Keratinocyte (primary cell): Measurements from ENCODE around the gene CDC25C. TPM values are rescaled to one million over a fixed set of nuclear protein-coding genes. Genes with fewer than 3 reads are reported as not detected.

ENCODE experiments used
- DNase-seq: peaks from one replicate; pipeline ENCODE4 v3.0.0-alpha.2; 2011; ENCODE audit warnings: low read depth, missing footprints, low spot score
- FAIRE-seq: peaks from 2 replicates; lab custom pipeline; 2011; peaks lifted over from hg19 to GRCh38; lab: Jason Lieb, UNC
- H2AFZ ChIP-seq: 2 replicates; pipeline ENCODE4 v1.6.0; 2012; ENCODE audit warnings: low read length, control low read depth, inconsistent platforms; ENCODE audit not compliant: control insufficient read depth
- H3K27ac ChIP-seq: 2 replicates; pipeline ENCODE4 v1.5.1; 2011; ENCODE audit warnings: low read length; ENCODE audit not compliant: control insufficient read depth, insufficient read depth
- H3K27me3 ChIP-seq: 3 replicates; pipeline ENCODE4 v1.6.0; 2011; ENCODE audit warnings: low read length; ENCODE audit not compliant: control insufficient read depth, insufficient read depth; ENCODE audit errors: extremely low read depth
- H3K36me3 ChIP-seq, 2 experiments: 2 replicates in 1 of 2; 3 replicates in 1 of 2; pipeline ENCODE4 v1.5.1; 2011; ENCODE audit warnings: low read length in 2 of 2, mild to moderate bottlenecking in 1 of 2; ENCODE audit not compliant: control insufficient read depth in 2 of 2, insufficient read depth in 2 of 2; ENCODE audit errors: extremely low read depth in 1 of 2
- H3K4me1 ChIP-seq: 3 replicates; pipeline ENCODE4 v1.5.1; 2011; ENCODE audit warnings: low read length; ENCODE audit not compliant: control insufficient read depth, insufficient read depth; ENCODE audit errors: extremely low read depth
- H3K4me2 ChIP-seq: 3 replicates; pipeline ENCODE4 v1.6.0; 2011; ENCODE audit warnings: low read depth, low read length; ENCODE audit not compliant: control insufficient read depth, insufficient read depth; ENCODE audit errors: extremely low read depth
- H3K4me3 ChIP-seq, 3 experiments: fragments of 200-600 bp in 1 of 3; sonication (generic) in 1 of 3; 2 replicates in 2 of 3; 3 replicates in 1 of 3; pipeline ENCODE4 v1.5.1; 2011 to 2016; ENCODE audit warnings: low read length in 3 of 3, mild to moderate bottlenecking in 3 of 3, control low read depth in 2 of 3, inconsistent platforms in 1 of 3, low read depth in 1 of 3, mixed read lengths in 1 of 3, mixed run types in 1 of 3, moderate library complexity in 1 of 3; ENCODE audit not compliant: control insufficient read depth in 2 of 3, insufficient read depth in 2 of 3; ENCODE audit errors: extremely low read depth in 1 of 3
- H3K79me2 ChIP-seq: 2 replicates; pipeline ENCODE4 v1.6.0; 2012; ENCODE audit warnings: low read length; ENCODE audit not compliant: control insufficient read depth, insufficient read depth
- H3K9ac ChIP-seq: 3 replicates; pipeline ENCODE4 v1.6.0; 2011; ENCODE audit warnings: low read length; ENCODE audit not compliant: control insufficient read depth, insufficient read depth; ENCODE audit errors: extremely low read depth
- H3K9me1 ChIP-seq: 3 replicates; pipeline ENCODE4 v1.6.0; 2011; ENCODE audit warnings: low read length; ENCODE audit not compliant: control insufficient read depth, insufficient read depth; ENCODE audit errors: extremely low read depth
- H3K9me3 ChIP-seq: 2 replicates; pipeline ENCODE4 v1.5.1; 2012; ENCODE audit warnings: low read depth, low read length; ENCODE audit not compliant: control insufficient read depth
- H4K20me1 ChIP-seq: 3 replicates; pipeline ENCODE4 v1.6.0; 2011; ENCODE audit warnings: low read length; ENCODE audit not compliant: control insufficient read depth, insufficient read depth; ENCODE audit errors: extremely low read depth
- EZH2 ChIP-seq: IDR thresholded peaks from one replicate; pipeline ENCODE4 v1.6.1; 2012; ENCODE audit warnings: inconsistent platforms, mild to moderate bottlenecking, low read length, moderate library complexity
- dilution Hi-C: fragments of 300-500 bp; cut with MboI; formaldehyde crosslinking; loops from one replicate; pipeline ENCODE4 v1.7.0; 2020; ENCODE audit warnings: low sequenced_read_pairs; ENCODE audit not compliant: extremely low pct_ligation_motif_present
- polyA plus RNA-seq, 5 experiments: library from polyadenylated mRNA; depleted of rRNA in 3 of 5; stranded (reverse) in 3 of 5; stranded (forward) in 1 of 5; unstranded in 1 of 5; fragments of >200 nt; gene quantifications; 1 replicate in 1 of 5; 2 replicates in 3 of 5; 3 replicates in 1 of 5; pipeline versions ENCODE4 v1.2.1 to v1.2.3, GENCODE V29; 2011 to 2012; ENCODE audit warnings: missing spikeins in 2 of 5, low read depth in 1 of 5, low replicate concordance in 1 of 5
- TF ChIP-seq, protein P1 (sequence below), 3 experiments: IDR thresholded peaks in 1 of 3; conservative IDR thresholded peaks in 1 of 3; optimal IDR thresholded peaks in 1 of 3; 2 replicates in 2 of 3; 3 replicates in 1 of 3; pipeline versions ENCODE3 to v1.5.1; 2011; ENCODE audit warnings: low read length in 3 of 3, mild to moderate bottlenecking in 3 of 3, moderate library complexity in 2 of 3, control low read depth in 1 of 3, inconsistent platforms in 1 of 3; ENCODE audit not compliant: insufficient read depth in 2 of 3; ENCODE audit errors: extremely low read depth in 1 of 3

CDC25C gene
- polyA plus RNA-seq, 1 donor (not counting 4 experiments of a cell fraction or from before 2014, with no cell fraction given) = 4.7 TPM

GRCh38 chr5:138336952-138337684, 5.5 kb upstream of the CDC25C start:
- Histone ChIP-seq H4K20me1 (no peaks in the 10 kb centered on the region), H3K4me3 (peak overlapping the region; percentile 80 to 92 (median 92)), H3K79me2 (peaks cover 36% of the 10 kb centered on the region), H3K36me3 (peaks cover 6 to 10% of the 10 kb centered on the region in 2 experiments), H3K27ac (peak overlapping the region; percentile 98), H3K4me2 (peak overlapping the region; percentile 75), H2AFZ (peak overlapping the region; percentile 99), H3K9ac (peak overlapping the region; percentile 98), H3K4me1 (peaks cover 20% of the 10 kb centered on the region), H3K27me3 (no peaks in the 10 kb centered on the region), H3K9me1 (peaks cover 2% of the 10 kb centered on the region), H3K9me3 (no peaks in the 10 kb centered on the region)
- DNase-seq (no peak), FAIRE-seq (no peak)
- TF ChIP-seq EZH2 = no peak
- TF ChIP-seq, protein P1, sequence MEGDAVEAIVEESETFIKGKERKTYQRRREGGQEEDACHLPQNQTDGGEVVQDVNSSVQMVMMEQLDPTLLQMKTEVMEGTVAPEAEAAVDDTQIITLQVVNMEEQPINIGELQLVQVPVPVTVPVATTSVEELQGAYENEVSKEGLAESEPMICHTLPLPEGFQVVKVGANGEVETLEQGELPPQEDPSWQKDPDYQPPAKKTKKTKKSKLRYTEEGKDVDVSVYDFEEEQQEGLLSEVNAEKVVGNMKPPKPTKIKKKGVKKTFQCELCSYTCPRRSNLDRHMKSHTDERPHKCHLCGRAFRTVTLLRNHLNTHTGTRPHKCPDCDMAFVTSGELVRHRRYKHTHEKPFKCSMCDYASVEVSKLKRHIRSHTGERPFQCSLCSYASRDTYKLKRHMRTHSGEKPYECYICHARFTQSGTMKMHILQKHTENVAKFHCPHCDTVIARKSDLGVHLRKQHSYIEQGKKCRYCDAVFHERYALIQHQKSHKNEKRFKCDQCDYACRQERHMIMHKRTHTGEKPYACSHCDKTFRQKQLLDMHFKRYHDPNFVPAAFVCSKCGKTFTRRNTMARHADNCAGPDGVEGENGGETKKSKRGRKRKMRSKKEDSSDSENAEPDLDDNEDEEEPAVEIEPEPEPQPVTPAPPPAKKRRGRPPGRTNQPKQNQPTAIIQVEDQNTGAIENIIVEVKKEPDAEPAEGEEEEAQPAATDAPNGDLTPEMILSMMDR (optimal IDR thresholded peaks at IDR 0.05 in 1 of 3, IDR thresholded peaks at IDR 0.05 in 1 of 3, conservative IDR thresholded peaks at IDR 0.05 in 1 of 3; ENCODE audit: extremely low read depth in 1 of 3, insufficient read depth in 2 of 3, low read length in 3 of 3) = no peak
- dilution Hi-C loops = no loop called here

DNA sequence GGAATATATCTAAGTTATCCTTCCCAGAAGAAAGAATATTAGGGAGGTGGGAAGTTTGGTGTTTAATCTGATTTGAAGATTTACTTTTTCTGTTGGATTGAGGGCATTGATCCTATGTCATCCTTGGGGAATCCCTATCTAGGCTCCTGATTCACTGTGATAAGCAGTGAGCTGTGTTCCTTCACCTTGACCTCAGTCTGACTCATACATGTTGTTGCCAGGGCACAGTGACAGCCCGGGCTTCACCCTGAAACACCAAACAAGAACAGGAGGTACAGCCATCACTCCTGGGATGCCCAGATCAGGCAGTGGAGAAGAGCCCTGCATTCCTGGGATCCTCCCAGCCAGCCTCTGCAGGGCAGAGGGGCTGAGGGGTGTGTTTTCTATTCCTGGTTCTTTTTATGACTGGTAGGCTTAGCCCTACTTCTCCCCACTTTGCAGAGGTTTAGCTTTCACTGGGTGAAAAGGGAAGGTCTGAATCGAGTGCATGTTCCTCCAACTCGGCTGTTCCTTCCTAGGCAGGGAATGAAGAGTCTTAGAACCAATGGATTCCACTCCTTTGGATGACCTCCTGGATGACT, 3.4 kb upstream of the CDC25C start:
- DNase-seq = no peak
- peaks cover 2% of the 10 kb centered on the region for H3K9me1 ChIP-seq
- no peaks in the 10 kb centered on the region for H3K27me3 ChIP-seq
- no peak overlapping the region for H3K4me2 ChIP-seq
- no peak overlapping the region for H3K4me3 ChIP-seq
- H3K27ac ChIP-seq = no peak overlapping the region
- dilution Hi-C loops = no loop called here
- H3K79me2 ChIP-seq = peaks cover 17% of the 10 kb centered on the region
- H3K9me3 ChIP-seq = no peaks in the 10 kb centered on the region
- TF ChIP-seq, protein P1 (optimal IDR thresholded peaks at IDR 0.05 in 1 of 3, IDR thresholded peaks at IDR 0.05 in 1 of 3, conservative IDR thresholded peaks at IDR 0.05 in 1 of 3; ENCODE audit: extremely low read depth in 1 of 3, insufficient read depth in 2 of 3, low read length in 3 of 3) = no peak
- TF ChIP-seq EZH2 = no peak
- no peaks in the 10 kb centered on the region for H4K20me1 ChIP-seq
- H3K4me1 ChIP-seq = peaks cover 26% of the 10 kb centered on the region
- no peak overlapping the region for H3K9ac ChIP-seq
- no peak for FAIRE-seq
- no peak overlapping the region for H2AFZ ChIP-seq
- H3K36me3 ChIP-seq = no peaks in the 10 kb centered on the region
